ENCODE results near the gene PWWP2B.

The PWWP2B gene

GRCh38 chr10:132403511-132404168 lies 6.6 kb downstream of the PWWP2B start:
- Histone ChIP-seq H3K27ac (no peak overlapping the region), H3K36me3 (peaks cover 14 to 34% (median 25%) of the 10 kb centered on the region in 3 donors), H3K4me1 (peaks cover 0 to 43% (median 6%) of the 10 kb centered on the region in 4 donors), H3K4me3 (no peak overlapping the region), H3K9me3 (no peaks in the 10 kb centered on the region), H3K27me3 (no peaks in the 10 kb centered on the region)
- DNase-seq, result no peak
- no peak for TF ChIP-seq CTCF (IDR thresholded peaks at IDR 0.05)
- intact Hi-C loops (cut with DNase I; ENCODE audit: low total_unique reads), result no loop called here

- Histone ChIP-seq H3K9me3 (no peaks in the 10 kb centered on the region), H3K4me1 (peaks cover 0 to 41% (median 5%) of the 10 kb centered on the region in 4 donors), H3K27ac (no peak overlapping the region), H3K36me3 (peaks cover 14 to 34% (median 25%) of the 10 kb centered on the region in 3 donors), H3K27me3 (no peaks in the 10 kb centered on the region), H3K4me3 (no peak overlapping the region)
- no peak for TF ChIP-seq CTCF (IDR thresholded peaks at IDR 0.05)
- intact Hi-C loops (cut with DNase I; ENCODE audit: low total_unique reads), result no loop called here
- no peak for DNase-seq
These were observed 7.3 kb downstream of the PWWP2B start for GRCh38 chr10:132404169-132404880.

- intact Hi-C loops (cut with DNase I; ENCODE audit: low total_unique reads), result no loop called here
- peaks cover 0 to 41% (median 5%) of the 10 kb centered on the region in 4 donors for H3K4me1 ChIP-seq
- DNase-seq, result no peak
- H3K27me3 ChIP-seq, result no peaks in the 10 kb centered on the region
- TF ChIP-seq CTCF (IDR thresholded peaks at IDR 0.05), result no peak
- no peaks in the 10 kb centered on the region for H3K9me3 ChIP-seq
- H3K27ac ChIP-seq, result no peak overlapping the region
- H3K4me3 ChIP-seq, result no peak overlapping the region
- peaks cover 14 to 34% (median 25%) of the 10 kb centered on the region in 3 donors for H3K36me3 ChIP-seq
These were observed 8.0 kb downstream of the PWWP2B start for GRCh38 chr10:132404911-132405462.

- H3K4me3 ChIP-seq, result no peak overlapping the region
- TF ChIP-seq CTCF (IDR thresholded peaks at IDR 0.05), result no peak
- H3K36me3 ChIP-seq, result peaks cover 14 to 34% (median 25%) of the 10 kb centered on the region in 3 donors
- DNase-seq, result no peak
- H3K27me3 ChIP-seq, result no peaks in the 10 kb centered on the region
- H3K27ac ChIP-seq, result no peak overlapping the region
- no peaks in the 10 kb centered on the region for H3K9me3 ChIP-seq
- H3K4me1 ChIP-seq, result peaks cover 0 to 36% (median 5%) of the 10 kb centered on the region in 4 donors
- intact Hi-C loops (cut with DNase I; ENCODE audit: low total_unique reads), result no loop called here
These were observed 8.5 kb downstream of the PWWP2B start for GRCh38 chr10:132405463-132405991.

GRCh38 chr10:132406181-132406580 lies 9.2 kb downstream of the PWWP2B start:
- no peak overlapping the region for H3K4me3 ChIP-seq

More at GRCh38 chr10:132406181-132406580, 9.2 kb downstream of the PWWP2B start:
- Histone ChIP-seq H3K9me3 (no peaks in the 10 kb centered on the region), H3K36me3 (peaks cover 14 to 34% (median 25%) of the 10 kb centered on the region in 3 donors), H3K27ac (no peak overlapping the region), H3K4me1 (peaks cover 0 to 38% (median 7%) of the 10 kb centered on the region in 4 donors), H3K27me3 (no peaks in the 10 kb centered on the region)
- intact Hi-C loops (cut with DNase I; ENCODE audit: low total_unique reads), result no loop called here
- DNase-seq, result no peak
- no peak for TF ChIP-seq CTCF (IDR thresholded peaks at IDR 0.05)
